Measurements from ENCODE around the gene IRF1.

Gene IRF1

GRCh38 chr5:132489871-132490483 lies 596 bp downstream of the IRF1 start:
- no peak for DNase-seq (ENCODE audit: low read depth)

GRCh38 chr5:132489051-132489770 lies 1.4 kb downstream of the IRF1 start:
- no peak for TF ChIP-seq CTCF (IDR thresholded peaks at IDR 0.05; ENCODE audit: control insufficient read depth, insufficient read depth, low read depth, low read length, missing control alignments)
- no peak for DNase-seq (ENCODE audit: low read depth)
- H3K4me3 ChIP-seq (ENCODE audit: control insufficient read depth, low read depth, low read length): peak overlapping the region; percentile 76

More at GRCh38 chr5:132489871-132490483, 596 bp downstream of the IRF1 start:
- TF ChIP-seq CTCF (IDR thresholded peaks at IDR 0.05; ENCODE audit: control insufficient read depth, insufficient read depth, low read depth, low read length, missing control alignments): peak; percentile 21
- H3K4me3 ChIP-seq (ENCODE audit: control insufficient read depth, low read depth, low read length): peak overlapping the region; percentile 76

GRCh38 chr5:132488590-132488989 lies 2.0 kb downstream of the IRF1 start:
- no peak for TF ChIP-seq CTCF (IDR thresholded peaks at IDR 0.05; ENCODE audit: control insufficient read depth, insufficient read depth, low read depth, low read length, missing control alignments)
- no peak for DNase-seq (ENCODE audit: low read depth)
- H3K4me3 ChIP-seq (ENCODE audit: control insufficient read depth, low read depth, low read length): peak overlapping the region; percentile 76

- TF ChIP-seq CTCF (IDR thresholded peaks at IDR 0.05; ENCODE audit: control insufficient read depth, insufficient read depth, low read depth, low read length, missing control alignments): no peak
- no peak overlapping the region for H3K4me3 ChIP-seq (ENCODE audit: control insufficient read depth, low read depth, low read length)
- no peak for DNase-seq (ENCODE audit: low read depth)
Observed at GRCh38 chr5:132487841-132488555, 2.6 kb downstream of the IRF1 start.

GRCh38 chr5:132487095-132487428 lies 3.5 kb downstream of the IRF1 start:
- TF ChIP-seq CTCF (IDR thresholded peaks at IDR 0.05; ENCODE audit: control insufficient read depth, insufficient read depth, low read depth, low read length, missing control alignments): no peak

GRCh38 chr5:132486318-132487094 lies 4.1 kb downstream of the IRF1 start:
- TF ChIP-seq CTCF (IDR thresholded peaks at IDR 0.05; ENCODE audit: control insufficient read depth, insufficient read depth, low read depth, low read length, missing control alignments): no peak

More at GRCh38 chr5:132487095-132487428, 3.5 kb downstream of the IRF1 start:
- DNase-seq (ENCODE audit: low read depth): no peak
- no peak overlapping the region for H3K4me3 ChIP-seq (ENCODE audit: control insufficient read depth, low read depth, low read length)

More at GRCh38 chr5:132486318-132487094, 4.1 kb downstream of the IRF1 start:
- no peak overlapping the region for H3K4me3 ChIP-seq (ENCODE audit: control insufficient read depth, low read depth, low read length)
- DNase-seq (ENCODE audit: low read depth): no peak
